Measurements from ENCODE around the gene VSTM2L.

VSTM2L gene

GRCh38 chr20:37882961-37883712, 19.8 kb upstream of the VSTM2L start:
- Histone ChIP-seq H3K9ac (ENCODE audit: low read length) (no peak overlapping the region), H3K27ac (ENCODE audit: low read depth, low read length) (no peak overlapping the region), H3K27me3 (ENCODE audit: control insufficient read depth, insufficient read depth, low read length) (no peaks in the 10 kb centered on the region), H3K36me3 (ENCODE audit: control insufficient read depth, insufficient read depth, low read length) (no peaks in the 10 kb centered on the region), H3K4me3 (ENCODE audit: low read length) (no peak overlapping the region), H3K4me1 (ENCODE audit: control insufficient read depth, insufficient read depth, low read length) (no peaks in the 10 kb centered on the region)

- Histone ChIP-seq H3K27me3 (ENCODE audit: control insufficient read depth, insufficient read depth, low read length) (no peaks in the 10 kb centered on the region), H3K4me3 (ENCODE audit: low read length) (no peak overlapping the region), H3K27ac (ENCODE audit: low read depth, low read length) (no peak overlapping the region), H3K4me1 (ENCODE audit: control insufficient read depth, insufficient read depth, low read length) (no peaks in the 10 kb centered on the region), H3K36me3 (ENCODE audit: control insufficient read depth, insufficient read depth, low read length) (no peaks in the 10 kb centered on the region), H3K9ac (ENCODE audit: low read length) (no peak overlapping the region)
These were observed 17.9 kb upstream of the VSTM2L start for GRCh38 chr20:37885042-37885441.

- H3K4me1 ChIP-seq (ENCODE audit: control insufficient read depth, insufficient read depth, low read length), result peaks cover under 1% of the 10 kb centered on the region
- no peak overlapping the region for H3K27ac ChIP-seq (ENCODE audit: low read depth, low read length)
- H3K9ac ChIP-seq (ENCODE audit: low read length), result no peak overlapping the region
- no peaks in the 10 kb centered on the region for H3K36me3 ChIP-seq (ENCODE audit: control insufficient read depth, insufficient read depth, low read length)
- H3K27me3 ChIP-seq (ENCODE audit: control insufficient read depth, insufficient read depth, low read length), result no peaks in the 10 kb centered on the region
- H3K4me3 ChIP-seq (ENCODE audit: low read length), result no peak overlapping the region
These were observed 17.1 kb upstream of the VSTM2L start for GRCh38 chr20:37885593-37886503.

- Histone ChIP-seq H3K27me3 (ENCODE audit: control insufficient read depth, insufficient read depth, low read length) (no peaks in the 10 kb centered on the region), H3K4me1 (ENCODE audit: control insufficient read depth, insufficient read depth, low read length) (peaks cover 4% of the 10 kb centered on the region), H3K4me3 (ENCODE audit: low read length) (no peak overlapping the region), H3K27ac (ENCODE audit: low read depth, low read length) (no peak overlapping the region), H3K9ac (ENCODE audit: low read length) (no peak overlapping the region), H3K36me3 (ENCODE audit: control insufficient read depth, insufficient read depth, low read length) (no peaks in the 10 kb centered on the region)
These were observed 16.1 kb upstream of the VSTM2L start for GRCh38 chr20:37886851-37887297.

- H3K4me3 ChIP-seq (ENCODE audit: low read length), result no peak overlapping the region
- no peaks in the 10 kb centered on the region for H3K27me3 ChIP-seq (ENCODE audit: control insufficient read depth, insufficient read depth, low read length)
- H3K4me1 ChIP-seq (ENCODE audit: control insufficient read depth, insufficient read depth, low read length), result peaks cover 4% of the 10 kb centered on the region
- H3K27ac ChIP-seq (ENCODE audit: low read depth, low read length), result no peak overlapping the region
- H3K36me3 ChIP-seq (ENCODE audit: control insufficient read depth, insufficient read depth, low read length), result no peaks in the 10 kb centered on the region
- no peak overlapping the region for H3K9ac ChIP-seq (ENCODE audit: low read length)
These were observed 14.3 kb upstream of the VSTM2L start for GRCh38 chr20:37888641-37889040.

- no peak overlapping the region for H3K4me3 ChIP-seq (ENCODE audit: low read length)
- H3K27me3 ChIP-seq (ENCODE audit: control insufficient read depth, insufficient read depth, low read length), result no peaks in the 10 kb centered on the region
- no peak overlapping the region for H3K27ac ChIP-seq (ENCODE audit: low read depth, low read length)
- H3K36me3 ChIP-seq (ENCODE audit: control insufficient read depth, insufficient read depth, low read length), result no peaks in the 10 kb centered on the region
- no peak overlapping the region for H3K9ac ChIP-seq (ENCODE audit: low read length)
- H3K4me1 ChIP-seq (ENCODE audit: control insufficient read depth, insufficient read depth, low read length), result peaks cover 4% of the 10 kb centered on the region
These were observed 12.8 kb upstream of the VSTM2L start for GRCh38 chr20:37890108-37890507.

GRCh38 chr20:37890643-37891042, 12.3 kb upstream of the VSTM2L start:
- Histone ChIP-seq H3K36me3 (ENCODE audit: control insufficient read depth, insufficient read depth, low read length) (no peaks in the 10 kb centered on the region), H3K4me3 (ENCODE audit: low read length) (no peak overlapping the region), H3K9ac (ENCODE audit: low read length) (no peak overlapping the region), H3K27ac (ENCODE audit: low read depth, low read length) (no peak overlapping the region), H3K4me1 (ENCODE audit: control insufficient read depth, insufficient read depth, low read length) (peaks cover 4% of the 10 kb centered on the region), H3K27me3 (ENCODE audit: control insufficient read depth, insufficient read depth, low read length) (no peaks in the 10 kb centered on the region)

GRCh38 chr20:37892001-37892400, 10.9 kb upstream of the VSTM2L start:
- Histone ChIP-seq H3K9ac (ENCODE audit: low read length) (no peak overlapping the region), H3K4me1 (ENCODE audit: control insufficient read depth, insufficient read depth, low read length) (peaks cover 4% of the 10 kb centered on the region), H3K27me3 (ENCODE audit: control insufficient read depth, insufficient read depth, low read length) (no peaks in the 10 kb centered on the region), H3K27ac (ENCODE audit: low read depth, low read length) (no peak overlapping the region), H3K4me3 (ENCODE audit: low read length) (no peak overlapping the region), H3K36me3 (ENCODE audit: control insufficient read depth, insufficient read depth, low read length) (no peaks in the 10 kb centered on the region)

GRCh38 chr20:37893566-37894241, 9.2 kb upstream of the VSTM2L start:
- Histone ChIP-seq H3K4me1 (ENCODE audit: control insufficient read depth, insufficient read depth, low read length) (peaks cover 12% of the 10 kb centered on the region), H3K27ac (ENCODE audit: low read depth, low read length) (no peak overlapping the region), H3K9ac (ENCODE audit: low read length) (no peak overlapping the region), H3K27me3 (ENCODE audit: control insufficient read depth, insufficient read depth, low read length) (no peaks in the 10 kb centered on the region), H3K36me3 (ENCODE audit: control insufficient read depth, insufficient read depth, low read length) (no peaks in the 10 kb centered on the region), H3K4me3 (ENCODE audit: low read length) (no peak overlapping the region)

- Histone ChIP-seq H3K36me3 (ENCODE audit: control insufficient read depth, insufficient read depth, low read length) (no peaks in the 10 kb centered on the region), H3K4me3 (ENCODE audit: low read length) (no peak overlapping the region), H3K4me1 (ENCODE audit: control insufficient read depth, insufficient read depth, low read length) (peaks cover 12% of the 10 kb centered on the region), H3K9ac (ENCODE audit: low read length) (no peak overlapping the region), H3K27me3 (ENCODE audit: control insufficient read depth, insufficient read depth, low read length) (no peaks in the 10 kb centered on the region), H3K27ac (ENCODE audit: low read depth, low read length) (no peak overlapping the region)
These were observed 8.5 kb upstream of the VSTM2L start for GRCh38 chr20:37894454-37894853.

GRCh38 chr20:37895166-37895565, 7.8 kb upstream of the VSTM2L start:
- Histone ChIP-seq H3K27ac (ENCODE audit: low read depth, low read length) (no peak overlapping the region), H3K4me3 (ENCODE audit: low read length) (no peak overlapping the region), H3K9ac (ENCODE audit: low read length) (no peak overlapping the region), H3K36me3 (ENCODE audit: control insufficient read depth, insufficient read depth, low read length) (no peaks in the 10 kb centered on the region), H3K27me3 (ENCODE audit: control insufficient read depth, insufficient read depth, low read length) (no peaks in the 10 kb centered on the region), H3K4me1 (ENCODE audit: control insufficient read depth, insufficient read depth, low read length) (peaks cover 12% of the 10 kb centered on the region)

- Histone ChIP-seq H3K36me3 (ENCODE audit: control insufficient read depth, insufficient read depth, low read length) (no peaks in the 10 kb centered on the region), H3K4me3 (ENCODE audit: low read length) (no peak overlapping the region), H3K4me1 (ENCODE audit: control insufficient read depth, insufficient read depth, low read length) (peaks cover 7% of the 10 kb centered on the region), H3K27ac (ENCODE audit: low read depth, low read length) (no peak overlapping the region), H3K9ac (ENCODE audit: low read length) (no peak overlapping the region), H3K27me3 (ENCODE audit: control insufficient read depth, insufficient read depth, low read length) (peaks cover under 1% of the 10 kb centered on the region)
These were observed 5.9 kb upstream of the VSTM2L start for GRCh38 chr20:37896932-37897548.
